ENCODE data around the gene ATP13A4. TPM values are rescaled to one million over a fixed set of nuclear protein-coding genes. Genes with fewer than 3 reads are reported as not detected.

Gene ATP13A4
- total RNA-seq, 1 donor from 2014 or later: 3.4 TPM

- TF ChIP-seq CTCF (IDR thresholded peaks at IDR 0.05): no peak
- Mint-ChIP-seq H3K4me3 (no peak overlapping the region), H3K36me3 (ENCODE audit: low read depth) (no peaks in the 10 kb centered on the region), H3K27ac (no peak overlapping the region), H3K9me3 (no peaks in the 10 kb centered on the region), H3K4me1 (no peaks in the 10 kb centered on the region), H3K27me3 (no peaks in the 10 kb centered on the region)
- DNase-seq (no peak), ATAC-seq (ENCODE audit: low read depth) (no peak)
- ChIA-PET CTCF (interaction anchor here (1.1 to 1.8 kb wide), 4 partner anchors 757 to 1106 kb away, joined by 3 to 9 read pairs (median 8); no protein-coding TSS in a partner anchor), POLR2A (interaction anchor here (0.5 kb wide), 1 partner anchor 113 kb away, joined by 3 read pairs; no protein-coding TSS in a partner anchor)
- intact Hi-C loops (cut with micrococcal nuclease): no loop called here
Measured at GRCh38 chr3:193573403-193574191, 18.9 kb upstream of the ATP13A4 start.

- TF ChIP-seq CTCF (IDR thresholded peaks at IDR 0.05): peak; percentile 54
- POLR2A ChIA-PET: no interaction called here
Measured at GRCh38 chr3:193572426-193572908, 17.8 kb upstream of the ATP13A4 start.

GRCh38 chr3:193569119-193569518, 14.4 kb upstream of the ATP13A4 start:
- POLR2A ChIA-PET: no interaction called here
- CTCF ChIA-PET: no interaction called here
- Mint-ChIP-seq H3K36me3 (ENCODE audit: low read depth) (no peaks in the 10 kb centered on the region), H3K27ac (no peak overlapping the region), H3K9me3 (no peaks in the 10 kb centered on the region), H3K4me3 (no peak overlapping the region), H3K27me3 (no peaks in the 10 kb centered on the region), H3K4me1 (no peaks in the 10 kb centered on the region)
- no peak for DNase-seq
- intact Hi-C loops (cut with micrococcal nuclease): loop anchor here (10.0 kb wide), 1 partner anchor 64 kb away; no protein-coding TSS in a partner anchor
- no peak for ATAC-seq (ENCODE audit: low read depth)
- no peak for TF ChIP-seq CTCF (IDR thresholded peaks at IDR 0.05)

More at GRCh38 chr3:193572426-193572908, 17.8 kb upstream of the ATP13A4 start:
- ATAC-seq (ENCODE audit: low read depth) (peak; percentile 52), DNase-seq (no peak)
- no peaks in the 10 kb centered on the region for H3K9me3 Mint-ChIP-seq
- H3K4me3 Mint-ChIP-seq: no peak overlapping the region
- intact Hi-C loops (cut with micrococcal nuclease): loop anchor here (1.0 kb wide), 5 partner anchors 111 to 1105 kb away; no protein-coding TSS in a partner anchor
- no peaks in the 10 kb centered on the region for H3K4me1 Mint-ChIP-seq
- no peaks in the 10 kb centered on the region for H3K36me3 Mint-ChIP-seq (ENCODE audit: low read depth)
- H3K27ac Mint-ChIP-seq: no peak overlapping the region
- CTCF ChIA-PET: interaction anchor here (0.7 to 3.0 kb wide), 9 partner anchors 11 to 1104 kb away, joined by 3 to 11 read pairs (median 3); no protein-coding TSS in a partner anchor
- H3K27me3 Mint-ChIP-seq: no peaks in the 10 kb centered on the region

- CTCF ChIA-PET: no interaction called here
- Mint-ChIP-seq H3K4me3 (no peak overlapping the region), H3K9me3 (no peaks in the 10 kb centered on the region), H3K4me1 (no peaks in the 10 kb centered on the region), H3K36me3 (ENCODE audit: low read depth) (no peaks in the 10 kb centered on the region), H3K27me3 (no peaks in the 10 kb centered on the region), H3K27ac (no peak overlapping the region)
- no peak for ATAC-seq (ENCODE audit: low read depth)
- intact Hi-C loops (cut with micrococcal nuclease): loop anchor here (10.0 kb wide), 1 partner anchor 59 kb away; no protein-coding TSS in a partner anchor
- POLR2A ChIA-PET: no interaction called here
- no peak for DNase-seq
- no peak for TF ChIP-seq CTCF (IDR thresholded peaks at IDR 0.05)
Measured at GRCh38 chr3:193564012-193564411, 9.3 kb upstream of the ATP13A4 start.

- Mint-ChIP-seq H3K27ac (no peak overlapping the region), H3K4me1 (no peaks in the 10 kb centered on the region), H3K9me3 (no peaks in the 10 kb centered on the region), H3K4me3 (no peak overlapping the region), H3K36me3 (ENCODE audit: low read depth) (no peaks in the 10 kb centered on the region), H3K27me3 (no peaks in the 10 kb centered on the region)
- ATAC-seq (ENCODE audit: low read depth): no peak
- no peak for TF ChIP-seq CTCF (IDR thresholded peaks at IDR 0.05)
- intact Hi-C loops (cut with micrococcal nuclease): loop anchor here (10.0 kb wide), 1 partner anchor 59 kb away; no protein-coding TSS in a partner anchor
- ChIA-PET CTCF (no interaction called here), POLR2A (no interaction called here)
- no peak for DNase-seq
Measured at GRCh38 chr3:193563426-193563825, 8.7 kb upstream of the ATP13A4 start.

Data from activated B cell treated with CpG ODN at 0.5 μM for 24 hours (primary cell).